GM18907 (cell line): ENCODE results near the gene TGFBI.
"Not testable (repeated sequence)": the region's sequence is repeated elsewhere in the genome, so short reads cannot be mapped to it uniquely, and the experiment has no call there.

Experiments
- ATAC-seq: cut with Tn5 transposase; IDR thresholded peaks from one replicate; pipeline ENCODE4 v1.9.1; 2021; ENCODE audit warnings: mild to moderate bottlenecking, moderate library complexity; ENCODE audit not compliant: unreplicated experiment

TGFBI gene

DNA sequence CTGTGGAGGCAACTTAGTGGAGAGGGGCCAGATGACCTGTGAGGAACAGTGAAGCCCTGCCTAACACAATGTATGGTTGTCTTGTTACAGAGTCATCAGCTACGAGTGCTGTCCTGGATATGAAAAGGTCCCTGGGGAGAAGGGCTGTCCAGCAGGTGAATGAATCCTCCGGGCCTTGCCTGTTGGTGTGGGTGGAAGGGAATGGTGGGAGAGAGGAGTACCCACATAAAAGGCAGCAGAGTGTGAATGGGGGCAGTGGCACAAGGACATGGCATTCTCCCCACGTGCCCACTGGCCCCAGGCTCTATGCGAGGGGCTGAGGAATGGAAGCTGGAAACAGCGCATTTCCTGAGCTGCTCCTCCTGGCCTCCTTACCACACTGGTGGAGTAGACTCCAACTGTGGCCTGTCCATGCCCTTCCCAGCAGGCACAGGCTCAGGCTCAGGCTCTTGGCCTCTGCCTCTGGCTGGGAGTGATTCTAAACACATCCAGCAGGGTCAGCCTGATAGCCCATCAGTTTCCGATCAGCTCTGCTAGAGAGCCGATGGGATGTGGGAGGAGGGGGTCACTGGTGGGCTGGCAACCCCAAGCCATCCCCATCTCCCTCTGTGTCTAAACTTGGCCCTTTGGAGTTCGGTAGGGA lies 15.3 kb downstream of the TGFBI start:
- ATAC-seq: no peak

DNA sequence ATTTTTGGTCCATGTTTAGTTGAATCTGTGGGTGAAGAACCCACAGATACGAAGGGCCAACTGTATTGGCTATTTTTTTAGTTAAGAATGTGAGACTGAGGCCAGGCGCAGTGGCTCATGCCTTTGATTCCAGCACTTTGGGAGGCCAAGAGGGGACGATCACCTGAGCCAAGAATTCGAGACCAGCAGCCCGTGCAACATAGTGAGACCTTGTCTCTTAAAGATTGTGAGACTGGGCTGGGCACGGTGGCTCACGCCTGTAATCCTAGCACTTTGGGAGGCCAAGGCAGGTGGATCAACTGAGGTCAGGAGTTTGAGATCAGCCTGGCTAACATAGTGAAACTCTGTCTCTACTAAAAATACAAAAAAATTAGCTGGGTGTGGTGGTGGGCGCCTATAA lies 16.2 kb downstream of the TGFBI start:
- ATAC-seq: not testable (repeated sequence)

DNA sequence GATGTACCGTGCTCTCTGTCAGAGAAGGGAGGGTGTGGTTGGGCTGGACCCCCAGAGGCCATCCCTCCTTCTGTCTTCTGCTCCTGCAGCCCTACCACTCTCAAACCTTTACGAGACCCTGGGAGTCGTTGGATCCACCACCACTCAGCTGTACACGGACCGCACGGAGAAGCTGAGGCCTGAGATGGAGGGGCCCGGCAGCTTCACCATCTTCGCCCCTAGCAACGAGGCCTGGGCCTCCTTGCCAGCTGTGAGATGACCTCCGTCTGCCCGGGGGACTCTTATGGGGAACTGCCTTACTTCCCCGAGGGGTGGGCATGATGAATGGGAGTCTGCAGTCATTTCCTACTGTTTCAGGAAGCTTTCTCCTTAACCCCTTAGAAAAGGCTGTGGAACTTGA lies 17.5 kb downstream of the TGFBI start:
- ATAC-seq: no peak

DNA sequence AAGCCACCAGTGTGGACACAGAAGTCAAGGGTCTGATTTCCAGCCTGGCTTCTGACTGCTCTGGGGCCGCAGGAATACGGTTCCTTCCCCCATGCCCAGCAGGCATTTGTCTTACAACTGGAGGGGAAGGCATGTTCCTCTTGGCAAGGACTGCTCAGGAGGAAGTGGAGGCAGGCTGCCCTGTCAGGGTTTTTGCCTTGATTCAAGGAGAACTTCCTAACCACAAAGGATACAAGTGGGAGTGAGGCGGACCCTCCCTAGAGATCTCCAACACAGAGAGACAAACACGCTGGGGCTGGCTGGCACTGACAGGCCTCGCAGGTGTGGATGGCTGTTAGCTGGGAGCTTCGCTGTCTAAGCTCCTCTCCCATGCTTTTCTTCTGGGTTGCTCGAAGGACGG lies 19.1 kb downstream of the TGFBI start:
- no peak for ATAC-seq

DNA sequence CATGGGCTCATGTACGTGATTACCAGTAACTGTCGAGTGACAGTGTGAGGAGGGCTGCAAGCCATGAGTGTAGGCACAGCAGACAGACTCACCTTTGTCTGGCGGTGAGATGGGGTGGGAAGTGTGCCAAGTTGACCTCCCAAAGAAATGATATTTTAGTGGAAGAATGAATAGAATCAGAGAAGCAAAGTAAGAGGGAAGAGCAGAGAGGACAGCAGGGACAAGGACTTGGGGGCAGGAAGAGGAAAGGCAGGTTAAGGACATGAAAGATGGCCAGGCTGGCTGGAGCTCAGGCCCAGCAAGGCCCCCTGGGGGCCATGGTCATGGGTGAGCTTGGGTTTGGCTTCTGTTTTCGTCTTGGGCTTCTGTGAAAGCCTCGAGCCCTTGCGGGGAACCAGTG lies 20.2 kb downstream of the TGFBI start:
- ATAC-seq: no peak

DNA sequence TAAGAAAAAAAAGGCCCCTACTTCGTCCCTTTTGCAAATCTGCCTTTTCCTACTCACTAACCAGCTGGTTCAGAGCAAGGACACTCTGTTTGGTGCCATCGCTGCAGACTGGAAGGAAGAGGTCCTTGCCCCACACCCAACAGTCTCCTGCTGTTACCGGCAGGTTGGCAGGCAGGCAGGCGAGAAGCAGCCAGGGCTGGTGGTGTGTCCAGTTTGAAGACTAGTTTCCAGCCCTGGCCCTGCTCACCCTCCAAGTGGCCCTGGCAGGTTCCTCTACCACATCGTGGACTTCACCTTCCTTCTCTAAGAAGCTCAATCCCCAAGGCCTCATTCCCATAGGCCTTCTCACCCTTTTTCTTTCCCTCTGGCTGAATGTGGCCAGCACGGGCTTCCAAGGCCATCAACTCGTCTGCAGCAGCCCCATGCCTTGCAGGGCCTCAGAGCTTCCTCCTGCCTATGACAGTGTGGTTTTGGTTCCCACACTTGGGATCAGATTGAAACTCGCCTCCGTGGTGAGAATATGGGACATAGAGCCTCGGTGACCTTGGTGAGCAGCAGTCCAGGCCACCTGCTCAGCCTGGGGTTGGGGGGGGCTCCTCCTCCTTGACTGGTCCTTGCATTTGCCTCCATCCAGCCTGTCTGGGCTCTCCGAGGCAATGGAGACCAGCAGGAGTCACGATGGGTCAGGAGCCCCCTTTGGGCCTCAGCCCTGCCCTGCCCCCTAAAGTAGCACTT lies 22.9 kb downstream of the TGFBI start:
- no peak for ATAC-seq

DNA sequence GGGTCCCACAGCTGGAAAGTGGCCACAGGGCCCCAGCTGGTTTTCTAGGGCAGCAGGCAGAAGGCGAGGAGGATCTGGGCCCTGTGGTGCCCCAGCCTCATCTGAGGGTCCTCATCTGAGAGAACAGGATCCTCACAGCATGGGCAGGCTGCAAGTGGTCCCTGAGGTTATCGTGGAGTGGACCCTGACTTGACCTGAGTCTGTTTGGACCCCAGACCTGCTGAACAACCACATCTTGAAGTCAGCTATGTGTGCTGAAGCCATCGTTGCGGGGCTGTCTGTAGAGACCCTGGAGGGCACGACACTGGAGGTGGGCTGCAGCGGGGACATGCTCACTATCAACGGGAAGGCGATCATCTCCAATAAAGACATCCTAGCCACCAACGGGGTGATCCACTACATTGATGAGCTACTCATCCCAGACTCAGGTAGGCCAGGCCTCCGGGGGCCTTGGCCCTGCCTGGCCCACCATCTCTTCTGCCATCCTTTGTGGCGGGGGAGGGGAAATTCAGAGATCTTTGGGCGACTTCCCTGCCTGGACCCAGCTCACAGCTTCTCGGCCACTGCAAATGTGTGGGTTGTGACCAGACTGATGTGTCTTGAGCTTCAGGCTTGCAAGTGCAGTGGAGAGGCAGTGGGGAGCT lies 24.0 kb downstream of the TGFBI start:
- ATAC-seq: no peak

DNA sequence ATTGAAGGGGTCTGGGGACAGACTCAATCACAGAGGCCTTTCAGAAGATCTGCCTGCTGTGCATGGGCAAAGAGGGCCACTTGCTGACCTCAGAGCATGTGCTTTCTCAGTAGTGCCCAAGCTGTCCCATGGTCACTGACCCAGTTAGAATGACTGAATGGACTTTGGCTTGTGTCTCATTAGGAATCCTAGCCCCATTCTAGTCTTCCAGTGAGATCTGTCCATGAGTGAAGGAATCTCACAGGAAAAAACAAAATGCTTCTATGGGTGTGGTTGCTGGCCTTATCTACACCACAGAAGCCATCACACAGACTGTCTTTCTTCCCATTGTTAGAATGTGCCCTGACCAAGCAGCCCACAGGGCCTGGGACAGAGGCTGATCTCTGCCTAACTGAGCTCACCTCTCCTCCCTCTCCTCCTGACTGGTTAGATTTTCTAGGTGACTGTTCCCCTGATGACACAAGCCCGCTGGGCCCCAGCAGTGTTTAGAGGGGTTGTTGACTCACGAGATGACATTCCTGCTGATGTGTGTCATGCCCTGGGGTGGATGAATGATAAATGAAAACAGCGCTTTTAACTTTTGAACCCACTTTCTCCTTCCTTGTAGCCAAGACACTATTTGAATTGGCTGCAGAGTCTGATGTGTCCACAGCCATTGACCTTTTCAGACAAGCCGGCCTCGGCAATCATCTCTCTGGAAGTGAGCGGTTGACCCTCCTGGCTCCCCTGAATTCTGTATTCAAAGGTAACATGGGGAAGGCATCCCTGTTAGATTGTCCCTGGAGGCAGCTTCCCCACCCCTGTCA lies 24.8 kb downstream of the TGFBI start:
- ATAC-seq: no peak

DNA sequence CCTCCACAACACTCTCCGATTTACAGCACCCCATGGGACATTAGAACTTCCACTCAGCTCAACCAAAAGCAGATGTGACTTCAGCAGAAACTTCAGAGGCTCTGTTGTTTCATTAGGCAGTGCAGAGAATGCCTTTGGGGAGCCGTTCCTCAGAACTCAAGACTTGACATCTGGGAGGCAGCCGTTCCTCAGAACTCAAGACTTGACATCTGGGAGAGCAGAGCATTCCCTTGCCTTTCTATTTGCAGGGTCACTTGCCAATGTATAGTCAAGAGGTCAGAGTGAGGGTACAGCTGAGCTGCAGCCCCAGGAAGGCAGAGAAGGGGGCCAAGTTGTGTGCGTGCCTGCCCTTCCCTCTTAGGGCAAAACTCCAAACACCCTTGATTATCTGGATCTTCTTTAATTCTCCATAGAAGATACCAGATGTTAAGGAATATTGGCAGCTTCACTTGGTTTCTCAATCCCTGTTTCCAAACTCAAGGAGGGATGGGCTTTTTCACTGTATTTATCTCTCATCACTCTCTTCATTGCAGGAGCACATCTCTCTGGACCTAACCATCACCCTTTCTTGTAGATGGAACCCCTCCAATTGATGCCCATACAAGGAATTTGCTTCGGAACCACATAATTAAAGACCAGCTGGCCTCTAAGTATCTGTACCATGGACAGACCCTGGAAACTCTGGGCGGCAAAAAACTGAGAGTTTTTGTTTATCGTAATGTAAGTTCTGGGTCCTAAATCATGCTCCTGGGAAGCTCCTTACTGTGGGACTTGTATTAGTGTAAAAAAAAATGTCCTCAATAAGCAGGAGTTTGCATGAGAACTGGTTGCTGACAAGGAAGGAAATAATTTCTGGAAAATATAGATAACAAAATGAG lies 25.6 kb downstream of the TGFBI start:
- ATAC-seq: no peak

DNA sequence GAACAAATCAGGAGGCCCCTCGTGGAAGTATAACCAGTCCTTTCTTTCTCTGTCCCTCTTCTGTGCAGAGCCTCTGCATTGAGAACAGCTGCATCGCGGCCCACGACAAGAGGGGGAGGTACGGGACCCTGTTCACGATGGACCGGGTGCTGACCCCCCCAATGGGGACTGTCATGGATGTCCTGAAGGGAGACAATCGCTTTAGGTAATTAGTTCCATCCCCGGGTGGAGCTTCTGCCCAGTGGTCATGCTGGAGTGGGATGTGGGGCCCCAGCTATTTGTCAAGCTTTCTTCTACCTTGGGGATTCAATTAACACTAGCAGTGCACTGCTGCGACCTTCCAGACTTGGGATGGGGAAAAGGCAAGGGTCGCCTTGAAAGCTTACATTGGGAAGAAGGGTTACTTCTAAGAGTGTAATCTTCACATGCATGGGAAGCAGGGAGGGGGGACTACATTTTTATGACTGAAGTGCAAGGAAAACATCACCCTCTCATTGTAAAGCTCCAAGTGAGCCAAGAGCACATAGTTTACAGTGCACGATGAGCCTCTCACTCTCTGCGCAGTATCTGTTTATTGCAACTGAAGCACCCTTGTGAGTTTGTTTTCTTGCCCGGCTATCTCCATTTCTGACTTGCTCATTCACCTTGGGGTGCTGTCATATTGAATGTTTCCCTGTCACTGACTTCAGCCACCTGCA lies 27.0 kb downstream of the TGFBI start:
- ATAC-seq: no peak

DNA sequence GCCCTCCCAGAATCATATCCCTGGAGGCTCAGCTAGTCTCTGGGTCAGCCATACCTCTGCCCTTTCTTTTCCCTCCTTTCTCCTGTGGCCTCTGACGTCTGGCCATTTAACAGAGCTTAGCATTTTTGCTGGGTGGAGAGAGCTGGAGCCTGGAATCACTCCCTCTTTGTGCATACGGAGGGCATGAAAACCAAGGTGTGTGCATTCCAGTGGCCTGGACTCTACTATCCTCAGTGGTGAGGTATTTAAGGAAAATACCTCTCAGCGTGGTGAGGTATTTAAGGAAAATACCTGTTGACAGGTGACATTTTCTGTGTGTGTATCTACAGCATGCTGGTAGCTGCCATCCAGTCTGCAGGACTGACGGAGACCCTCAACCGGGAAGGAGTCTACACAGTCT lies 27.5 kb downstream of the TGFBI start:
- no peak for ATAC-seq

DNA sequence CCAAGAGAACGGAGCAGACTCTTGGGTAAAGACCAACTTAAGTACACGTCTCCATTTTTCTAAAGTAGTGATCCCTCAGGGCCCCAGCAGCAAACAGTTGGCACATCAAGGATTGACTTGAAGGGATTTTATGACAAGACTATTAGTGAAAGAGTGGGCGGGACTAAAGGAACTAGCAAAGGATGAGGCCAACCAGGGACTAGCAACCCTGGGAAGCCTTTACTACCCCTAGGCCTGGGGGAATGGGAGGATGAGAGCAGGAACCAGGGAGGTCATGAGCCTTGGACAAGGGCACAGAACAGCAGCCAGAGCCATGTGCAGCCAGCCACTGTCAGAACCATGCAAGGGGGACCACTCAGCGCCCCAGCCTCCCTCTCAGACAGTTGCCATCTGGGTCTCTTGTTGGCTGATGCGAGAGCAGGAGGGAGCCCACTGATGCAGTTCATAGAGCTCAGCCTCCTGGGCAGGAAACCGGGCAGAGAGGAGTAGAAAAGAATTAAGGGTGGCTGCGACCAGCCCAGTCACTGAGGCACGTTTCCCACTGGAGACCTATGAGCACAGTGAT lies 28.1 kb downstream of the TGFBI start:
- ATAC-seq: no peak

DNA sequence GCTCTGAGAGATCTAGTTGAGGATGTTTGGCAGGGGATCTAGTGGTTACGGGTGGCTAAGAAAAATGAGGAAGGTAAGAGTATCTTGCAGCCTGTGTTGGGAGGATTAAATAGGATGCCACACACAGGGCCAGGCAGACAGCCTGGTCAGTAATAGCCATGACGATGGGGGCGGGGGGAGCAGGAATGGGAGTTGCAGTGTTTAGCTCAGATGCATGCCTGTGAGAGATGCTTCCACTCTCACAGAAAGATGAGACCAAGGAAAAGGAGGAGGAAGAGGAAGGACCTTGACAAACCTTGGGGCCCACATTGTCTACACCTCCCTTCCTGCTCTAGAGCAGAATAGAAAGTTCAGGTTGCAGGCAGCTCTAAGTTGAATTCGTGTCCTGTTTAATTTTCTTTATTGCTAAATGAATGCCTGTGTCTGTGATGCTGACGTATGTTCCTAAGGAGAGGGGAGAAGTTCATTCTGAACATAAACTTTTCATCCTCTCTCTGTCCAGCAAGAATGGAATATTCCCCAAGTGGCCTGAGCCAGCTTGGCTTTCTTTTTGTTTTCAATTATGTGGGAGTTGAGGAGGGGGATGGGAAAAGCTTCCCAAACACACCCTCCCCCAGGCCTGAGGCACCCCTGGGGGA lies 28.7 kb downstream of the TGFBI start:
- no peak for ATAC-seq

DNA sequence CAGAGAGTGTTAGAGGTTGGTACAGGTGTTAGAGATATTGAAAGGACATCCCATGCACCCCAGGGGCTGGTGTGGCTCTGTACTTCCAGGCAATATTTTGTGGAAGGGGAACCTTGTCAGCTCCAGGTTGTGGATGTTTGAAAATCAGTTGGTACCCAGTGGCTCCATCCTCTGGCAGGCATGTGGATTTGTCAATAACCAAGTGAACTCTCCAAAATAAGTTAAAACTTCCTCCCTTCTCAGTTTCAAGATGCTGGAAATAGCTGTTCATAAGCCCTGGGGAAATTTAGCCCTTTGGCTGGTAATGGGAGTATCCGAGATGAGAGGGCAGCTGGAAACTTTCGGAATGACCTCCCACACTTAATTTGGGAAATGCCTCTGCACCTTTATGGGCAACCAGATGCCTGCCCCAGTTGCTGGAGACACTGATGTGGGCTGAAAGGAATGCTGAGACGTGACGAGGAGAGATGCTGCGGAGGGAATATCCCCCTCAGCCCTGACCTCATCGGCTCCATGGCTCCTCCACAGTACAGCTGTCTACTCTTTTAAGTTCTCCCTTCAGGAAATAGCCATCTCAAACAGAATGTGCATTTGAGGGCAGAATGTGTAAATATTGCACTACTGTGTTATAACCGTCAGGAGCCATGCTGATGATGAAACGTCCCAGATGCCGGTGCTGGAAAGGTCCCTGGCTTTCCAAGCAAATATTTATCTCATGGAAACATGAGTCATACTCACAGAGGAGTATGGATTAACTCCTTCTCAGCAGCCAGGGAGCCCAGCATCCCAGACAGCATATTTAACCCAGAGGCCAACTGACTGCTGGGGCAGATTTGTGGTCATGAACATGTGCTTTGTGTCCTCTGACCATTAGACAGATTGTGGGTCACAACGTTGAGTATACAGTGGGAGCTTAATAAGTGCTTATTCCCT lies 29.5 kb downstream of the TGFBI start:
- ATAC-seq: no peak

DNA sequence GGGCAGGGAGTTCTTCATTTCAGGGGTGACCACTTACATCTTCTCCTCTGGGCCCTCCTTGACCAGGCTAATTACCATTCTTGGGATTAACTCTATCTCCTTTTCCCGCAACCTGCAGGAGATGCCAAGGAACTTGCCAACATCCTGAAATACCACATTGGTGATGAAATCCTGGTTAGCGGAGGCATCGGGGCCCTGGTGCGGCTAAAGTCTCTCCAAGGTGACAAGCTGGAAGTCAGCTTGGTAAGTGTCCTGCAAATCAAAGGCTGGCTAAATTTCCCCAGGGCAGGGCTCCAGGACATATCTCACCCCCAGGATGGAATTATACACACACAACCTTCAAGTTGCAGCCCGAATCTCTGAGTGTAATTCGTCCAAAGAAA lies 30.2 kb downstream of the TGFBI start:
- ATAC-seq: no peak

DNA sequence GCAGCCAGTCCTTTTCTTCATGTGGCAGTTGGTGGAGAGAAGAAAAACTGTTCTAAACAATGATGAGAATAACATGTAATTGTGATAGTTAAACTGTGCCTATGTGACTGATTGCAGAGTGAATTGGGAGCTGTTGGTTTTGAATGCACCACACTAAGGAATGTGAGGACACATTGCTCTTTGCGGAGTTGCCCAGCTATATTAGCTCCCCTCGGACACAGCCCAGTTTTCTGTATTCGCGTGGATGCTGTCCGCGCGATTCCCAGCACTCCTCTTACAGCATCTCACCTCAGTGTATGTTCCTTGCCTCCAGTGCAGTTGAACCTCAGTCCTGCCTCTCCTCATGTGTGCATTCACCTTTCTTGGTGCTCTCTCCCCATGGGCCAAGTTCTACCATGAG lies 32.2 kb downstream of the TGFBI start:
- ATAC-seq: no peak

DNA sequence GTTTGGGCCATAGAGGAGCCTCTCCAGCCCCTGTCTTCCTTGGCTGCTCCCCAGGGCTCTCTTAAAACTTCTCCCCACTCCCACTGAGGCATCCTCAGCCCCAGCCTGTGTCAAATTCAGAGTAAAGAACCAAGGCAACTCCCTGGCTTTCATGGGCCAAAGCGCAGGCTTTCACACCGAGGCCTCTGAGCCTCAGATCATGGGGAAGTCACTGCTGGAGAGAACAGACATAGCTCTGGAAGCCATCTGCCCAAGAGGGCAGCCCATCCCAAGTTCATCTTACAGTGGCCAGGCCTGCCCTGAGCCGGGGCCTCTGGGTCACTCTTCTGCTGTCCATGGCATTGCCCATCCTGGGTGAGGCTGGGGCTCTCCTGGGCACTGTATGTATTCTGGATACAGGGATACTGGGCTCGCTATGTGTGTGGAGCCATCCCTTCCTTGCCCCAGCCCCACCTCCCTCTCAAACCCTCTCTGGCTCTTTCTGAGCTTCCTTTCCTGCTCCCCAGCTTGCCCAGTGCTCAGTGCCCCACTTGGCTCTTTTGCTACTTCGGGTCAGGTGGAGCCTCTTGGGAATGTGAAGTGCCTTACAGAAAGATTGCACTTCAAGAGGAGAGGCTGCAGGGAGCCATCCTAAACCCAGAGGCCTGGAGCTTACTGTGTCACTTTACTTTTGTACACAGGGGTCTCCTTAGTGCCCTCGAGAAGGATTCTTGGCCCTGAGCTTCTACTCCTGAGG lies 33.0 kb downstream of the TGFBI start:
- ATAC-seq: no peak
